Epithelial cell of prostate (primary cell): Measurements from ENCODE around the gene SCN4B.

Source experiments
- DNase-seq: peaks from one replicate; pipeline ENCODE4 v3.0.0-alpha.2; 2011; ENCODE audit warnings: low read depth, low spot score
- H3K27ac ChIP-seq: fragments of 450-650 bp; 2 replicates; pipeline ENCODE4 v1.5.1; 2017; ENCODE audit warnings: mild to moderate bottlenecking

The SCN4B gene

DNA sequence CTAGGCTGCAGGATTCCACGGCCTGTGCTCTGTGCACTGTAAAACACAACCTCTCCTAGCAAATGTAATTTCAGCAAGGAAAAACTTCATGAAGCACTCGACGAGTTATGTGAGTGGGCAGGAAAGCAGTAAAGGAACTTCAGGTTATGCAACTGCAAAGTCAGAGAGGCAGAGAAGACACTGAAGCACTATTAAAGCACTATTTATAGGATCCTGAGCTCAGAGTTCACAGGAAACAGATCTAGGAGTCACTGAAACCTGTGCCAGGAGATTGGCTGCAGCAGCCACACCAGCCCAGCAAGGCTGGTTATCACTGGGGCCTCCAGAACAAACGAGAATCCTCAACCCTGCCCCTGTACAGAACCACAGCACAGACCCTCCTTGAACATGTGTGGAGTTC lies 68.4 kb downstream of the SCN4B start:
- no peak overlapping the region for H3K27ac ChIP-seq
- no peak for DNase-seq
